ENCODE data around the gene VAX1. TPM values are rescaled to one million over a fixed set of nuclear protein-coding genes. Genes with fewer than 3 reads are reported as not detected.

VAX1 gene
- total and polyA plus RNA-seq, 2 experiments from 2014 or later, result not detected

- no peak overlapping the region for H3K4me3 ChIP-seq
- WGBS (ENCODE audit: low lambda C conversion rate, missing lambda C conversion rate), result 5% methylated on average over 32 of the region's 32 CpGs
Measured at GRCh38 chr10:117164592-117165537, 26.8 kb upstream of the VAX1 start.

GRCh38 chr10:117163954-117164548 lies 26.0 kb upstream of the VAX1 start:
- peak overlapping the region; percentile 52 for H2AFZ ChIP-seq
- no peak overlapping the region for H3K27ac ChIP-seq
- peak; percentile 13 for TF ChIP-seq EZH2phosphoT487 (IDR thresholded peaks at IDR 0.05; ENCODE audit: low read depth, severe bottlenecking, unreplicated experiment)
- TF ChIP-seq EZH2 (IDR thresholded peaks at IDR 0.05; ENCODE audit: borderline replicate concordance), result peak; percentile 52
- TF ChIP-seq CTCF (IDR thresholded peaks at IDR 0.05; ENCODE audit: poor library complexity), result no peak
- peak overlapping the region; percentile 82 for H3K4me2 ChIP-seq
- H3K9me2 ChIP-seq (replicated peaks; ENCODE audit: insufficient read depth), result no peaks in the 10 kb centered on the region
- peaks cover 33% of the 10 kb centered on the region for H3K4me1 ChIP-seq (ENCODE audit: insufficient read depth)
- H3K36me3 ChIP-seq (replicated peaks; ENCODE audit: insufficient read depth, low read depth), result no peaks in the 10 kb centered on the region
- no peaks in the 10 kb centered on the region for H3K79me2 ChIP-seq
- H4K20me1 ChIP-seq (ENCODE audit: insufficient read depth, poor library complexity, severe bottlenecking), result no peaks in the 10 kb centered on the region
- DNase-seq (ENCODE audit: low spot score), result no peak
- H3K9me3 ChIP-seq (ENCODE audit: low read depth), result no peaks in the 10 kb centered on the region
- 10% methylated on average over 16 of the region's 16 CpGs for WGBS (ENCODE audit: low lambda C conversion rate, missing lambda C conversion rate)
- H3K27me3 ChIP-seq, result peaks cover 98% of the 10 kb centered on the region
- H3K4me3 ChIP-seq, result no peak overlapping the region

More at GRCh38 chr10:117164592-117165537, 26.8 kb upstream of the VAX1 start:
- H3K27me3 ChIP-seq, result peaks cover 98% of the 10 kb centered on the region
- no peaks in the 10 kb centered on the region for H4K20me1 ChIP-seq (ENCODE audit: insufficient read depth, poor library complexity, severe bottlenecking)
- peak overlapping the region; percentile 67 for H3K4me2 ChIP-seq
- no peaks in the 10 kb centered on the region for H3K9me3 ChIP-seq (ENCODE audit: low read depth)
- no peaks in the 10 kb centered on the region for H3K36me3 ChIP-seq (replicated peaks; ENCODE audit: insufficient read depth, low read depth)
- no peaks in the 10 kb centered on the region for H3K79me2 ChIP-seq
- H2AFZ ChIP-seq, result peak overlapping the region; percentile 41
- H3K9me2 ChIP-seq (replicated peaks; ENCODE audit: insufficient read depth), result no peaks in the 10 kb centered on the region
- H3K4me1 ChIP-seq (ENCODE audit: insufficient read depth), result peaks cover 33% of the 10 kb centered on the region
- TF ChIP-seq CTCF (IDR thresholded peaks at IDR 0.05; ENCODE audit: poor library complexity) (no peak), EZH2 (IDR thresholded peaks at IDR 0.05; ENCODE audit: borderline replicate concordance) (no peak), EZH2phosphoT487 (IDR thresholded peaks at IDR 0.05; ENCODE audit: low read depth, severe bottlenecking, unreplicated experiment) (peak; percentile 57)
- DNase-seq (ENCODE audit: low spot score), result no peak
- H3K27ac ChIP-seq, result no peak overlapping the region

- peak overlapping the region; percentile 82 for H3K4me2 ChIP-seq
- H2AFZ ChIP-seq, result peak overlapping the region; percentile 52
- peaks cover 33% of the 10 kb centered on the region for H3K4me1 ChIP-seq (ENCODE audit: insufficient read depth)
- H3K4me3 ChIP-seq, result no peak overlapping the region
- no peaks in the 10 kb centered on the region for H4K20me1 ChIP-seq (ENCODE audit: insufficient read depth, poor library complexity, severe bottlenecking)
- 2% methylated on average over 59 of the region's 82 CpGs for WGBS (ENCODE audit: low lambda C conversion rate, missing lambda C conversion rate)
- H3K27me3 ChIP-seq, result peaks cover 100% of the 10 kb centered on the region
- peak; percentile 41 for DNase-seq (ENCODE audit: low spot score)
- no peaks in the 10 kb centered on the region for H3K9me3 ChIP-seq (ENCODE audit: low read depth)
- peak; percentile 99 for TF ChIP-seq EZH2 (IDR thresholded peaks at IDR 0.05; ENCODE audit: borderline replicate concordance)
- TF ChIP-seq CTCF (IDR thresholded peaks at IDR 0.05; ENCODE audit: poor library complexity), result peak; percentile 31
- peak; percentile 85 for TF ChIP-seq EZH2phosphoT487 (IDR thresholded peaks at IDR 0.05; ENCODE audit: low read depth, severe bottlenecking, unreplicated experiment)
- H3K9me2 ChIP-seq (replicated peaks; ENCODE audit: insufficient read depth), result no peaks in the 10 kb centered on the region
- H3K27ac ChIP-seq, result no peak overlapping the region
- no peaks in the 10 kb centered on the region for H3K36me3 ChIP-seq (replicated peaks; ENCODE audit: insufficient read depth, low read depth)
- H3K79me2 ChIP-seq, result no peaks in the 10 kb centered on the region
Measured at GRCh38 chr10:117163061-117163953, 25.2 kb upstream of the VAX1 start.

Measured in hepatocyte (in vitro differentiated cells).